ENCODE data around the gene CTNS. TPM values are rescaled to one million over a fixed set of nuclear protein-coding genes. Genes with fewer than 3 reads are reported as not detected.

The CTNS gene
- total and polyA plus RNA-seq, 2 of the 13 experiments (the other 11 are each of a cell fraction or from before 2014, with no cell fraction given) = 9.5 to 13.7 TPM

DNA sequence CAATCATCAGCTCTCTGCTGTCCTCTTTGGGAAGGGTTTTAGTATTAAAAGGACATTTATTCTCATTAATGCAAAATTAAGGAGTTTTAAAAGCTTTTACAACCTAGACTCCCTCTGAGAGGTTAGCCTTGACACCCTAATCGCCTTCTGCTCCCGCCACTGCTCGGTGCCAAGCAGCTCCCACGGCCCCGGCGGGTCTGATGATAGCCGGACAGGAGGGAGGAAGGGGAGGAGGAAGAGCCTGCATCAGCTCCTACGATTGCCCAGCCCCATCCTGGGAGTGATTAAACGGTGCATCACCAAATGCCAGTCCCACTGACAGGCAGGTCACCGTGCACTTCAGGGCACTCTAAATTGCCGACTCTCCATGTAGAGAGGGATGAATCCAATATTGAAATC is 8.8 kb upstream of the CTNS start:
- Histone ChIP-seq H3K27me3 (ENCODE audit: control insufficient read depth in 1 of 2, insufficient read depth in 2 of 2, low read length in 2 of 2) (no peaks in the 10 kb centered on the region), H3K4me3 (replicated peaks in 1 of 3; ENCODE audit: insufficient read depth in 1 of 3, low read depth in 2 of 3, low read length in 3 of 3) (no peak overlapping the region), H4K20me1 (ENCODE audit: insufficient read depth, low read length) (peaks cover 12% of the 10 kb centered on the region), H2AFZ (ENCODE audit: low read length) (no peak overlapping the region), H3K79me2 (ENCODE audit: insufficient read depth, low read length) (peaks cover 16% of the 10 kb centered on the region), H3K4me1 (ENCODE audit: insufficient read depth, low read length) (peaks cover 9% of the 10 kb centered on the region; the same call in 1 of the 2 replicates), H3K9me3 (ENCODE audit: low read length) (no peaks in the 10 kb centered on the region), H3K27ac (ENCODE audit: extremely low read length, insufficient read depth, low read length) (no peak overlapping the region), H3K4me2 (ENCODE audit: low read depth, low read length) (no peak overlapping the region), H3K9ac (ENCODE audit: insufficient read depth, low read depth, low read length) (no peak overlapping the region), H3K36me3 (replicated peaks in 1 of 2; ENCODE audit: control insufficient read depth in 1 of 2, insufficient read depth in 2 of 2, low read length in 2 of 2) (peaks cover 33 to 74% of the 10 kb centered on the region in 2 experiments)
- in situ Hi-C loops (cut with HindIII; ENCODE audit: extremely low pct_ligation_motif_present, low pct_unique_long_range_greater_than_20kb) (no loop called here), intact Hi-C loops (cut with micrococcal nuclease; ENCODE audit: unreplicated experiment) (no loop called here)
- ChIA-PET POLR2A (interaction anchor here (2.4 kb wide), 1 partner anchor 8 kb away, joined by 11 read pairs; the partner anchor contains the start of genes CTNS and SHPK), CTCF (ENCODE audit: low intra/inter-chr PET ratio, low total read pairs) (no interaction called here)
- FAIRE-seq (no peak), DNase-seq (ENCODE audit: low spot score) (no peak), ATAC-seq (no peak)
- no peak for TF ChIP-seq KLF15 (CRISPR knock-in tag; IDR thresholded peaks at IDR 0.05; ENCODE audit: borderline replicate concordance)
- TF ChIP-seq FOXA3 (CRISPR knock-in tag; IDR thresholded peaks at IDR 0.05) = no peak
- TF ChIP-seq, protein P1, sequence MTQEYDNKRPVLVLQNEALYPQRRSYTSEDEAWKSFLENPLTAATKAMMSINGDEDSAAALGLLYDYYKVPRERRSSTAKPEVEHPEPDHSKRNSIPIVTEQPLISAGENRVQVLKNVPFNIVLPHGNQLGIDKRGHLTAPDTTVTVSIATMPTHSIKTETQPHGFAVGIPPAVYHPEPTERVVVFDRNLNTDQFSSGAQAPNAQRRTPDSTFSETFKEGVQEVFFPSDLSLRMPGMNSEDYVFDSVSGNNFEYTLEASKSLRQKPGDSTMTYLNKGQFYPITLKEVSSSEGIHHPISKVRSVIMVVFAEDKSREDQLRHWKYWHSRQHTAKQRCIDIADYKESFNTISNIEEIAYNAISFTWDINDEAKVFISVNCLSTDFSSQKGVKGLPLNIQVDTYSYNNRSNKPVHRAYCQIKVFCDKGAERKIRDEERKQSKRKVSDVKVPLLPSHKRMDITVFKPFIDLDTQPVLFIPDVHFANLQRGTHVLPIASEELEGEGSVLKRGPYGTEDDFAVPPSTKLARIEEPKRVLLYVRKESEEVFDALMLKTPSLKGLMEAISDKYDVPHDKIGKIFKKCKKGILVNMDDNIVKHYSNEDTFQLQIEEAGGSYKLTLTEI (CRISPR knock-in tag; conservative IDR thresholded peaks at IDR 0.05) = no peak
- TF ChIP-seq MTF1 (CRISPR knock-in tag; IDR thresholded peaks at IDR 0.05) = no peak
- no peak for TF ChIP-seq PITX1 (CRISPR knock-in tag; IDR thresholded peaks at IDR 0.05)
- no peak for TF ChIP-seq MIER2 (CRISPR knock-in tag; IDR thresholded peaks at IDR 0.05)
- TF ChIP-seq ZNF75D (CRISPR knock-in tag; IDR thresholded peaks at IDR 0.05; ENCODE audit: borderline replicate concordance) = no peak
- TF ChIP-seq ZNF558 (CRISPR knock-in tag; IDR thresholded peaks at IDR 0.05; ENCODE audit: borderline replicate concordance) = no peak
- TF ChIP-seq RARA (CRISPR knock-in tag; IDR thresholded peaks at IDR 0.05) = no peak
- TF ChIP-seq ZNF607 (CRISPR knock-in tag; IDR thresholded peaks at IDR 0.05; ENCODE audit: borderline replicate concordance) = no peak
- TF ChIP-seq WIZ (CRISPR knock-in tag; IDR thresholded peaks at IDR 0.05) = no peak
- TF ChIP-seq ZNF3 (CRISPR knock-in tag; IDR thresholded peaks at IDR 0.05) = no peak
- 92% methylated on average over 10 of the region's 11 CpGs for WGBS (ENCODE audit: low lambda C conversion rate)
- BruUV-seq (replicated peaks) = no TSS peak

Measured in HepG2 (cell line).